Astrocyte (in vitro differentiated cells and primary cell): ENCODE data around the gene MSN. TPM values are rescaled to one million over a fixed set of nuclear protein-coding genes. Genes with fewer than 3 reads are reported as not detected.

Experiments used
- DNase-seq: peaks from one replicate; pipeline ENCODE4 v3.0.0-alpha.2; 2010; ENCODE audit warnings: low read depth
- FAIRE-seq: peaks from 2 replicates; lab custom pipeline; 2011; peaks lifted over from hg19 to GRCh38; lab: Jason Lieb, UNC
- H2AFZ ChIP-seq: 2 replicates; pipeline ENCODE4 v1.6.0; 2012; ENCODE audit warnings: low read depth, low read length, inconsistent platforms
- H3K27ac ChIP-seq: 2 replicates; pipeline ENCODE4 v1.5.1; 2011; ENCODE audit warnings: low read depth, low read length, inconsistent platforms
- H3K27me3 ChIP-seq: 2 replicates; pipeline ENCODE4 v1.6.0; 2011; ENCODE audit warnings: low read length, inconsistent platforms; ENCODE audit not compliant: insufficient read depth
- H3K36me3 ChIP-seq: 2 replicates; pipeline ENCODE4 v1.5.1; 2011; ENCODE audit warnings: low read length, inconsistent platforms; ENCODE audit not compliant: insufficient read depth
- H3K4me1 ChIP-seq: 2 replicates; pipeline ENCODE4 v1.5.1; 2011; ENCODE audit warnings: low read length, inconsistent platforms; ENCODE audit not compliant: insufficient read depth
- H3K4me2 ChIP-seq: 2 replicates; pipeline ENCODE4 v1.6.0; 2012; ENCODE audit warnings: low read length, inconsistent platforms
- H3K4me3 ChIP-seq: 2 replicates; pipeline ENCODE4 v1.5.1; 2011; ENCODE audit warnings: low read depth, mild to moderate bottlenecking, low read length, inconsistent platforms; ENCODE audit not compliant: insufficient read depth
- H3K79me2 ChIP-seq: 2 replicates; pipeline ENCODE4 v1.6.0; 2012; ENCODE audit warnings: mild to moderate bottlenecking, low read length, inconsistent platforms; ENCODE audit not compliant: insufficient read depth
- H3K9ac ChIP-seq: 2 replicates; pipeline ENCODE4 v1.6.0; 2012; ENCODE audit warnings: mild to moderate bottlenecking, low read length, inconsistent platforms
- H3K9me3 ChIP-seq: 2 replicates; pipeline ENCODE4 v1.5.1; 2012; ENCODE audit warnings: low read depth, mild to moderate bottlenecking, low read length, inconsistent platforms; ENCODE audit not compliant: insufficient read depth
- H4K20me1 ChIP-seq: 2 replicates; pipeline ENCODE4 v1.6.0; 2012; ENCODE audit warnings: low read length, inconsistent platforms; ENCODE audit not compliant: insufficient read depth
- H3K27ac Mint-ChIP-seq: one replicate; pipeline ENCODE4 v1.8.0; 2021; ENCODE audit warnings: mild to moderate bottlenecking, mixed read lengths; ENCODE audit not compliant: unreplicated experiment
- H3K27me3 Mint-ChIP-seq: one replicate; pipeline ENCODE4 v1.8.0; 2021; ENCODE audit warnings: low read depth, mixed read lengths; ENCODE audit not compliant: unreplicated experiment
- H3K36me3 Mint-ChIP-seq: one replicate; pipeline ENCODE4 v1.8.0; 2021; ENCODE audit warnings: low read depth, mixed read lengths; ENCODE audit not compliant: unreplicated experiment
- H3K4me1 Mint-ChIP-seq: one replicate; pipeline ENCODE4 v1.8.0; 2021; ENCODE audit warnings: low read depth, mixed read lengths; ENCODE audit not compliant: unreplicated experiment
- H3K4me3 Mint-ChIP-seq: one replicate; pipeline ENCODE4 v1.8.0; 2021; ENCODE audit warnings: mild to moderate bottlenecking, moderate library complexity, mixed read lengths; ENCODE audit not compliant: unreplicated experiment
- H3K9me3 Mint-ChIP-seq: one replicate; pipeline ENCODE4 v1.8.0; 2021; ENCODE audit warnings: mild to moderate bottlenecking, mixed read lengths; ENCODE audit not compliant: unreplicated experiment
- CTCF ChIP-seq: IDR thresholded peaks from 2 replicates; pipeline ENCODE4 v1.5.1; 2011; ENCODE audit warnings: low read depth, mild to moderate bottlenecking, inconsistent platforms, low read length, moderate library complexity; ENCODE audit not compliant: insufficient read depth
- EZH2 ChIP-seq: IDR thresholded peaks from 2 replicates; pipeline ENCODE4 v1.6.1; 2012; ENCODE audit warnings: mild to moderate bottlenecking, low read length, inconsistent platforms; ENCODE audit not compliant: insufficient read depth
- total RNA-seq: library from RNA; stranded (reverse); gene quantifications from 2 replicates; pipeline ENCODE4 v1.2.1, GENCODE V29; 2021

MSN gene
- total RNA-seq, 1 donor from 2014 or later = 369 TPM

- TF ChIP-seq CTCF (no peak), EZH2 (no peak)
- peaks cover 5% of the 10 kb centered on the region for H3K36me3 Mint-ChIP-seq
- peaks cover 47% of the 10 kb centered on the region for H3K4me1 Mint-ChIP-seq
- DNase-seq = no peak
- Histone ChIP-seq H3K9me3 (no peaks in the 10 kb centered on the region), H3K9ac (peak overlapping the region; percentile 38), H4K20me1 (peaks cover 69% of the 10 kb centered on the region), H3K27ac (peak overlapping the region; percentile 33), H3K36me3 (peaks cover 9% of the 10 kb centered on the region), H3K4me2 (peak overlapping the region; percentile 84), H3K4me3 (no peak overlapping the region), H2AFZ (no peak overlapping the region), H3K27me3 (no peaks in the 10 kb centered on the region), H3K79me2 (peaks cover 91% of the 10 kb centered on the region), H3K4me1 (peaks cover 51% of the 10 kb centered on the region)
- FAIRE-seq = no peak
- no peaks in the 10 kb centered on the region for H3K9me3 Mint-ChIP-seq
- peak overlapping the region; percentile 34 for H3K4me3 Mint-ChIP-seq
- H3K27me3 Mint-ChIP-seq = no peaks in the 10 kb centered on the region
- no peak overlapping the region for H3K27ac Mint-ChIP-seq
These were observed 6.4 kb downstream of the MSN start for GRCh38 chrX:65673857-65674203.

GRCh38 chrX:65674204-65674893 is 6.9 kb downstream of the MSN start:
- DNase-seq = no peak
- peak overlapping the region; percentile 38 for H3K9ac ChIP-seq
- peak overlapping the region; percentile 34 for H3K4me3 Mint-ChIP-seq
- H3K27ac Mint-ChIP-seq = no peak overlapping the region
- H4K20me1 ChIP-seq = peaks cover 65% of the 10 kb centered on the region
- H3K4me2 ChIP-seq = peak overlapping the region; percentile 84
- TF ChIP-seq CTCF = no peak
- no peak for TF ChIP-seq EZH2
- H3K27ac ChIP-seq = peak overlapping the region; percentile 33
- peaks cover 9% of the 10 kb centered on the region for H3K36me3 ChIP-seq
- peaks cover 91% of the 10 kb centered on the region for H3K79me2 ChIP-seq
- H3K9me3 ChIP-seq = no peaks in the 10 kb centered on the region
- H3K9me3 Mint-ChIP-seq = no peaks in the 10 kb centered on the region
- H3K27me3 ChIP-seq = no peaks in the 10 kb centered on the region
- peak overlapping the region; percentile 20 for H3K4me3 ChIP-seq
- no peaks in the 10 kb centered on the region for H3K27me3 Mint-ChIP-seq
- peak; percentile 83 for FAIRE-seq
- H2AFZ ChIP-seq = no peak overlapping the region
- peaks cover 56% of the 10 kb centered on the region for H3K4me1 ChIP-seq
- H3K4me1 Mint-ChIP-seq = peaks cover 51% of the 10 kb centered on the region
- peaks cover 5% of the 10 kb centered on the region for H3K36me3 Mint-ChIP-seq

- H3K4me1 Mint-ChIP-seq = peaks cover 37% of the 10 kb centered on the region
- FAIRE-seq = peak; percentile 94
- no peaks in the 10 kb centered on the region for H3K27me3 ChIP-seq
- H3K27ac ChIP-seq = peak overlapping the region; percentile 92
- peaks cover 5% of the 10 kb centered on the region for H3K36me3 ChIP-seq
- peak overlapping the region; percentile 86 for H3K27ac Mint-ChIP-seq
- peak overlapping the region; percentile 74 for H3K9ac ChIP-seq
- no peaks in the 10 kb centered on the region for H3K27me3 Mint-ChIP-seq
- peak overlapping the region; percentile 41 for H3K4me3 ChIP-seq
- H3K36me3 Mint-ChIP-seq = peaks cover 2% of the 10 kb centered on the region
- H3K4me2 ChIP-seq = peak overlapping the region; percentile 81
- H3K79me2 ChIP-seq = peaks cover 93% of the 10 kb centered on the region
- no peak overlapping the region for H3K4me3 Mint-ChIP-seq
- no peak overlapping the region for H2AFZ ChIP-seq
- no peaks in the 10 kb centered on the region for H3K9me3 Mint-ChIP-seq
- H4K20me1 ChIP-seq = peaks cover 63% of the 10 kb centered on the region
- TF ChIP-seq CTCF (no peak), EZH2 (no peak)
- peaks cover 51% of the 10 kb centered on the region for H3K4me1 ChIP-seq
- peak; percentile 89 for DNase-seq
- no peaks in the 10 kb centered on the region for H3K9me3 ChIP-seq
These were observed 10.6 kb downstream of the MSN start for GRCh38 chrX:65677954-65678469.
